ENCODE results near the gene PLEKHA5.

PLEKHA5 gene

DNA sequence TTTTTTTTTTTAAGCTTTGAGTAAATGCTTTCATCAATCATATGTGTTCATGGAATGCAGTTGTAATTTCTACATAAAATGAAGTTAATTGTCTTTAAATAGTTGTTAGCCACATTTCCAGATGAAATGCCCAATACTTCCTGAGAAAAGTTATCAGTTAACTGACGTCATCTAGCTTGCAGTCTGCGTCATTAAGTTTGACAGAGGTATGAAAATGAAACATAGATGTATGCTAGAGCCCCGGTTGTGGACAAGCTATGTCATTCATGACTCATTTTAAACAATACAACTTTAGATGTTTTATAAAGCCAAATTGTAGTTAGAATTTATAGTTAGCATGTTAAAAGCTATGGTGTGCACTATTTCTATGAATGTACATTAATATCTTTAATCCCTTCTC, 90.7 kb downstream of the PLEKHA5 start:
- Histone ChIP-seq H3K27ac (ENCODE audit: low read depth, low read length, poor library complexity, severe bottlenecking) (no peak overlapping the region), H4K20me1 (ENCODE audit: insufficient read depth, low read length) (no peaks in the 10 kb centered on the region), H3K4me1 (ENCODE audit: insufficient read depth, low read length, severe bottlenecking) (no peaks in the 10 kb centered on the region), H3K79me2 (ENCODE audit: insufficient read depth, low read length) (no peaks in the 10 kb centered on the region), H3K27me3 (ENCODE audit: insufficient read depth, low read length) (no peaks in the 10 kb centered on the region), H3K36me3 (ENCODE audit: insufficient read depth, low read length) (no peaks in the 10 kb centered on the region), H3K4me3 (ENCODE audit: low read depth, low read length, poor library complexity, severe bottlenecking) (no peak overlapping the region), H3K9me3 (ENCODE audit: low read length) (no peaks in the 10 kb centered on the region), H2AFZ (ENCODE audit: low read length) (no peak overlapping the region), H3K4me2 (ENCODE audit: low read length) (no peak overlapping the region), H3F3A (ENCODE audit: insufficient read depth, low read length) (no peaks in the 10 kb centered on the region), H3K9me2 (ENCODE audit: low read depth, low read length) (no peaks in the 10 kb centered on the region), H3K9ac (ENCODE audit: low read length) (no peak overlapping the region)
- TF ChIP-seq, protein P1, sequence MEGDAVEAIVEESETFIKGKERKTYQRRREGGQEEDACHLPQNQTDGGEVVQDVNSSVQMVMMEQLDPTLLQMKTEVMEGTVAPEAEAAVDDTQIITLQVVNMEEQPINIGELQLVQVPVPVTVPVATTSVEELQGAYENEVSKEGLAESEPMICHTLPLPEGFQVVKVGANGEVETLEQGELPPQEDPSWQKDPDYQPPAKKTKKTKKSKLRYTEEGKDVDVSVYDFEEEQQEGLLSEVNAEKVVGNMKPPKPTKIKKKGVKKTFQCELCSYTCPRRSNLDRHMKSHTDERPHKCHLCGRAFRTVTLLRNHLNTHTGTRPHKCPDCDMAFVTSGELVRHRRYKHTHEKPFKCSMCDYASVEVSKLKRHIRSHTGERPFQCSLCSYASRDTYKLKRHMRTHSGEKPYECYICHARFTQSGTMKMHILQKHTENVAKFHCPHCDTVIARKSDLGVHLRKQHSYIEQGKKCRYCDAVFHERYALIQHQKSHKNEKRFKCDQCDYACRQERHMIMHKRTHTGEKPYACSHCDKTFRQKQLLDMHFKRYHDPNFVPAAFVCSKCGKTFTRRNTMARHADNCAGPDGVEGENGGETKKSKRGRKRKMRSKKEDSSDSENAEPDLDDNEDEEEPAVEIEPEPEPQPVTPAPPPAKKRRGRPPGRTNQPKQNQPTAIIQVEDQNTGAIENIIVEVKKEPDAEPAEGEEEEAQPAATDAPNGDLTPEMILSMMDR (IDR thresholded peaks at IDR 0.05; ENCODE audit: low read length), result no peak

DNA sequence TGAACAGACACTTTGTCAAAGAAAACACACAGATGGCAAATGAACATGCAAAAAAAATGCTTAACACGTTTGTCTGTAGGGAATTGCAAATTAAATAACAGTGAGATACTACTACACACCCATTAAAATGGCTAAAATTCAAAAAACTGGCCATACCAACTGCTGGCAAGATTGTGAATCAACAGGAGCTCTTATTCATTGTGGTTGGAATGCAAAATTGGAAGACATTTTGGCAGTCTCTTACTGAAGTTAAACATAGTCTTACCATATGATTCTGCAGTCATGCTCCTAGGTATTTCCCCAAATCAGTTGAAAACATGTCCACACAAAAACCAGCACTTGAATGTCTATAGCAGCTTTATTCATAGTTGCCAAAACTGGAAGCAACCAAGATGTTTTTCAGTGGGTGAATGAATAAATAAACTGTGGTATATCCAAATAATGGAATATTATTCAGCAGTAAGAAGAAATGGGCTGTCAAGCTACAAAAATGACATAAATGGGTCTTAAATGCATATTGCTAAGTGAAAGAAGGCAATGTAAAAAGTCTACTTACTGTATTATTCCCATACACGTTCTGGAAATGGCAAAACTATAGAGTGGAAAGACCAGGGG, 91.4 kb downstream of the PLEKHA5 start:
- Histone ChIP-seq H2AFZ (ENCODE audit: low read length) (no peak overlapping the region), H3K4me2 (ENCODE audit: low read length) (no peak overlapping the region), H3K9ac (ENCODE audit: low read length) (no peak overlapping the region), H3K36me3 (ENCODE audit: insufficient read depth, low read length) (no peaks in the 10 kb centered on the region), H3K4me1 (ENCODE audit: insufficient read depth, low read length, severe bottlenecking) (no peaks in the 10 kb centered on the region), H3K9me3 (ENCODE audit: low read length) (no peaks in the 10 kb centered on the region), H3F3A (ENCODE audit: insufficient read depth, low read length) (no peaks in the 10 kb centered on the region), H3K9me2 (ENCODE audit: low read depth, low read length) (no peaks in the 10 kb centered on the region), H3K27ac (ENCODE audit: low read depth, low read length, poor library complexity, severe bottlenecking) (no peak overlapping the region), H3K27me3 (ENCODE audit: insufficient read depth, low read length) (no peaks in the 10 kb centered on the region), H4K20me1 (ENCODE audit: insufficient read depth, low read length) (no peaks in the 10 kb centered on the region), H3K79me2 (ENCODE audit: insufficient read depth, low read length) (no peaks in the 10 kb centered on the region), H3K4me3 (ENCODE audit: low read depth, low read length, poor library complexity, severe bottlenecking) (no peak overlapping the region)
- TF ChIP-seq, protein P1 (IDR thresholded peaks at IDR 0.05; ENCODE audit: low read length), result no peak
- no peak for TF ChIP-seq EZH2 (IDR thresholded peaks at IDR 0.05; ENCODE audit: borderline replicate concordance, low read length)

DNA sequence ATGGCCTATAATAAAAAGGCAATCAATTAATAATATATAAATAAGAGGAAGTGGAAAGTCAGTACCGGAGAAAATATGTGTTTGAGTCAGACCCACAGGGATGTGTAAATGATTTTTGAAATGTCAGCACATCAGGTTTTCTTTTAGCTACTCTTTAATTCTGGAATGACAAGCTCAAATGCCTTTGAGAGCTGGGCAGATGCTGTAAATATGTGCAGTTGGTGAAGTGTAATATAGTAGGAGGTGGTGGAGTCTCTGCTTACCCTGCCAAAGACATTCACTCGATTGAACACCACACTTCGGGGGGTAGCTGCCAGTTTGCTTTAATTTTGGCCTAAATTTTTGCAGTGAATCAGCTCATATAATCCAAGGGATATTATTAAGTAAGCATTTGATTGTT, 93.0 kb downstream of the PLEKHA5 start:
- no peak overlapping the region for H3K9ac ChIP-seq (ENCODE audit: low read length)
- no peak overlapping the region for H3K27ac ChIP-seq (ENCODE audit: low read depth, low read length, poor library complexity, severe bottlenecking)
- no peaks in the 10 kb centered on the region for H3K9me3 ChIP-seq (ENCODE audit: low read length)
- no peaks in the 10 kb centered on the region for H3K36me3 ChIP-seq (ENCODE audit: insufficient read depth, low read length)
- no peaks in the 10 kb centered on the region for H3K9me2 ChIP-seq (ENCODE audit: low read depth, low read length)
- no peaks in the 10 kb centered on the region for H4K20me1 ChIP-seq (ENCODE audit: insufficient read depth, low read length)
- no peak for TF ChIP-seq EZH2 (IDR thresholded peaks at IDR 0.05; ENCODE audit: borderline replicate concordance, low read length)
- TF ChIP-seq, protein P1 (IDR thresholded peaks at IDR 0.05; ENCODE audit: low read length), result no peak
- no peak overlapping the region for H2AFZ ChIP-seq (ENCODE audit: low read length)
- no peaks in the 10 kb centered on the region for H3K4me1 ChIP-seq (ENCODE audit: insufficient read depth, low read length, severe bottlenecking)
- no peaks in the 10 kb centered on the region for H3K79me2 ChIP-seq (ENCODE audit: insufficient read depth, low read length)
- H3K4me3 ChIP-seq (ENCODE audit: low read depth, low read length, poor library complexity, severe bottlenecking), result no peak overlapping the region
- H3F3A ChIP-seq (ENCODE audit: insufficient read depth, low read length), result 0 out of 2 replicates have a peak, but pooled peaks cover 3% of the 10 kb centered on the region
- no peak overlapping the region for H3K4me2 ChIP-seq (ENCODE audit: low read length)
- H3K27me3 ChIP-seq (ENCODE audit: insufficient read depth, low read length), result no peaks in the 10 kb centered on the region

All from OCI-LY1 (cell line).